Upper lobe of left lung (tissue), 4 donors: Measurements from ENCODE around the gene UCK2.

Experiments used
- CTCF ChIP-seq, 6 experiments: fragments of 450-650 bp in 4 of 6; fragments of 200-600 bp in 2 of 6; sonication (generic) in 2 of 6; IDR thresholded peaks; one replicate each; pipeline ENCODE4 v1.5.1; 2016 to 2019; ENCODE audit warnings: antibody characterized with exemption in 6 of 6
- POLR2A ChIP-seq, 4 donors: fragments of 450-650 bp; IDR thresholded peaks; one replicate each; pipeline ENCODE4 v1.5.1; 2016 to 2017; ENCODE audit warnings: antibody characterized with exemption in 4 of 4, mild to moderate bottlenecking in 2 of 4

- TF ChIP-seq CTCF (IDR thresholded peaks at IDR 0.05) (no peak), POLR2A (IDR thresholded peaks at IDR 0.05) (no peak)
Observed at GRCh38 chr1:165828669-165829329, 1.4 kb downstream of the UCK2 start.
